Stromal cell of bone marrow (primary cell): Measurements from ENCODE around the gene BTBD16.

Source experiments
- DNase-seq: peaks from one replicate; pipeline ENCODE4 v3.0.0-alpha.2; 2012; ENCODE audit warnings: low read depth

The BTBD16 gene

GRCh38 chr10:122248356-122249302 lies 22.5 kb upstream of the BTBD16 start:
- DNase-seq = no peak

- DNase-seq = no peak
Measured at GRCh38 chr10:122249303-122249850, 21.7 kb upstream of the BTBD16 start.

GRCh38 chr10:122249991-122250750 lies 20.9 kb upstream of the BTBD16 start:
- DNase-seq = no peak

GRCh38 chr10:122251459-122252255 lies 19.4 kb upstream of the BTBD16 start:
- DNase-seq = no peak

- DNase-seq = no peak
Measured at GRCh38 chr10:122252805-122253204, 18.3 kb upstream of the BTBD16 start.

GRCh38 chr10:122253605-122254004 lies 17.5 kb upstream of the BTBD16 start:
- DNase-seq = no peak

- DNase-seq = no peak
Measured at GRCh38 chr10:122254831-122255230, 16.3 kb upstream of the BTBD16 start.

- DNase-seq = no peak
Measured at GRCh38 chr10:122255509-122256301, 15.4 kb upstream of the BTBD16 start.

- DNase-seq = no peak
Measured at GRCh38 chr10:122257041-122257440, 14.1 kb upstream of the BTBD16 start.

GRCh38 chr10:122258136-122259074 lies 12.7 kb upstream of the BTBD16 start:
- no peak for DNase-seq

GRCh38 chr10:122259075-122259466 lies 12.0 kb upstream of the BTBD16 start:
- no peak for DNase-seq

GRCh38 chr10:122261584-122261983 lies 9.5 kb upstream of the BTBD16 start:
- DNase-seq = no peak

GRCh38 chr10:122263971-122264370 lies 7.1 kb upstream of the BTBD16 start:
- no peak for DNase-seq

- no peak for DNase-seq
Measured at GRCh38 chr10:122264436-122264835, 6.7 kb upstream of the BTBD16 start.

- DNase-seq = no peak
Measured at GRCh38 chr10:122264931-122265330, 6.2 kb upstream of the BTBD16 start.

- DNase-seq = no peak
Measured at GRCh38 chr10:122265896-122266295, 5.2 kb upstream of the BTBD16 start.

GRCh38 chr10:122267849-122268737 lies 3.0 kb upstream of the BTBD16 start:
- DNase-seq = no peak

GRCh38 chr10:122269059-122269687 lies 1.9 kb upstream of the BTBD16 start:
- no peak for DNase-seq
